GM20000 (cell line): Measurements from ENCODE around the gene TBX20.

ENCODE experiments used
- DNase-seq: peaks from one replicate; pipeline ENCODE4 v3.0.0; 2012; ENCODE audit warnings: low spot score
- TF ChIP-seq, protein P1 (sequence below): IDR thresholded peaks from 2 replicates; pipeline ENCODE4 v1.5.1; 2012; ENCODE audit warnings: mild to moderate bottlenecking, control low read depth; ENCODE audit errors: extremely low read depth, missing control alignments

TBX20 gene

DNA sequence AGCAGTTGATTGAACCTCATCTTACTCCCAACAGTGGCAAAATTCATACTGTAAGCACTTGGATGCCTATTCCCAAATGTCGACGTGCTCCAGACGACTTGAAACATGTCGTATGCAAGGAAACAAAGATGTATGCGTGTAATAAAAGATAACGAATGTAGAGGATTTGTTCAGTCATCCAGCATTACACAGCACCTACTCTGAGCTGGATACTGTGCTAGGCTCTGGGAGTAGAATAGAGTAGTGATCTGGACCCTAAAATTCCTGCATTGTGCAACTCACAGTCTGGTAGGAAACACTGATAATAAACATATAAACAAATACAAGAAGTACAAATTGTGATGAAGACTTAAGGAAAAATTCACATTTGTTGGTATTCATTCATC, 5.6 kb upstream of the TBX20 start:
- TF ChIP-seq, protein P1, sequence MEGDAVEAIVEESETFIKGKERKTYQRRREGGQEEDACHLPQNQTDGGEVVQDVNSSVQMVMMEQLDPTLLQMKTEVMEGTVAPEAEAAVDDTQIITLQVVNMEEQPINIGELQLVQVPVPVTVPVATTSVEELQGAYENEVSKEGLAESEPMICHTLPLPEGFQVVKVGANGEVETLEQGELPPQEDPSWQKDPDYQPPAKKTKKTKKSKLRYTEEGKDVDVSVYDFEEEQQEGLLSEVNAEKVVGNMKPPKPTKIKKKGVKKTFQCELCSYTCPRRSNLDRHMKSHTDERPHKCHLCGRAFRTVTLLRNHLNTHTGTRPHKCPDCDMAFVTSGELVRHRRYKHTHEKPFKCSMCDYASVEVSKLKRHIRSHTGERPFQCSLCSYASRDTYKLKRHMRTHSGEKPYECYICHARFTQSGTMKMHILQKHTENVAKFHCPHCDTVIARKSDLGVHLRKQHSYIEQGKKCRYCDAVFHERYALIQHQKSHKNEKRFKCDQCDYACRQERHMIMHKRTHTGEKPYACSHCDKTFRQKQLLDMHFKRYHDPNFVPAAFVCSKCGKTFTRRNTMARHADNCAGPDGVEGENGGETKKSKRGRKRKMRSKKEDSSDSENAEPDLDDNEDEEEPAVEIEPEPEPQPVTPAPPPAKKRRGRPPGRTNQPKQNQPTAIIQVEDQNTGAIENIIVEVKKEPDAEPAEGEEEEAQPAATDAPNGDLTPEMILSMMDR: no peak
- no peak for DNase-seq

DNA sequence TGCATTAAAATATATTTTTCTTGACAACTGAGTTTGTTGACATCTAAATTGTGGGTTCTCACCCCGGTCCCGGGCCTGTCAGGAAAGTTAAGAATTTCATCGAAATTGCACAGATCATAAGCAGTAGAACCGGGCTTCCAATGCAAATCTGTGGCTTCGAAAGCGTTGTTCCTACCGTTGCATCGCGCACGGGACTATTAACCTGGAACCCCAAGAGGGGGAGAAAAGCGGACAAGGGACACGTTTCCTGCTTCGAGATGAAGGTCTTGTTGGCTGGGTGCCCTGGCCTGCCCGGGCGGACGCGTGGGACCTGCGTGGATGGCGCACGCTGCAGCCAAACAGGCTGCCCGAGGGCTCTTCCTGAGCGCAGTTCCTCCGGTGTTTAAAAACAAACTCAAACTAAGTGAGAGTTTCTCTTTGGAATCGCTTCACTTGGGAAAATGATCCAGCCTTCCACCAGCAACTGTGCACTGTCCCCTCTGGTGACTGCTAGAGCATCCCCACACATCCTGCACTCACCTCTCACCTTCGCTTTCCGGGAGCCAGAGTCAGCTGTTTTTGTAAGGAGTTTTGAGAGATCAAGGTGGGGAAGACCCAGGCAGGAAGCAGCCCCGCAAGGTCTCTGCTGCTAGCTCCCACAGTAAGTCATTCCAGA, 5.1 kb upstream of the TBX20 start:
- TF ChIP-seq, protein P1: no peak
- DNase-seq: no peak

DNA sequence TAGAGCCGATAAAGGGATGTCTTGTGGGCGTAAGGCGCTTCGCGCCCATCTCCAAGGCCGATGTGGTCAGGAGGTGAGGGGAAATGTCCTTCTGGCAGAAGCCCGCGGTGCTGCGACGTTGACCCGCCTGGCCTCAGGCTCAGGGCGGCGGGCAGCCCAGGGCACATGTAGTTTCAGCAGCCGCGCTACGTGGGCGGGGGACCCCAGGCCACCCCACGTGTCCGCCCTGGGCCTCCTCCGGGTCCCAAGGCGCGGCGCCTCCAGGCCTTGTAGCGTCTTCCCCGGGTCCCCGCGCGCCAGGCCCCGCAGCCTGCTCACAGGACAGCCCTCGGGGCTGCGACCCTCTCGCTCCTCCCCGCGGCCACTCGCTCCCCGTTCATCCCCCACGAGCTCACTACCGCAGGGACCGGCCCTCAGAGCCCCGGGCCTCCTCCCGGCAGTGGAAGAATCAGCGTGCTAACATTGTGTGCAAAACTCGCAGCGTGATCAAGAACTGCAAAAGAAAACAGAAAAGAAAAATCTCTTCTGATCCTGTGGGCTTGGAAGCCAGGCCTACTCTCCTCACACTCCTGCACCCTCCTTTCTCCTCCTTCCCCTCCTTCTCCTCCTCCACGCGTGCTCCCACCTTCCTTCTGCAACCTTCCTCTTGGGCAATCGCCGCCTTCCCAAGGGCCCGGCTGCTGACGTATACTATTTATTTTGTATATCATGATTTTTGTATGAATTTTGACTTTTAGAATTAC, 4.4 kb upstream of the TBX20 start:
- TF ChIP-seq, protein P1: no peak
- no peak for DNase-seq

DNA sequence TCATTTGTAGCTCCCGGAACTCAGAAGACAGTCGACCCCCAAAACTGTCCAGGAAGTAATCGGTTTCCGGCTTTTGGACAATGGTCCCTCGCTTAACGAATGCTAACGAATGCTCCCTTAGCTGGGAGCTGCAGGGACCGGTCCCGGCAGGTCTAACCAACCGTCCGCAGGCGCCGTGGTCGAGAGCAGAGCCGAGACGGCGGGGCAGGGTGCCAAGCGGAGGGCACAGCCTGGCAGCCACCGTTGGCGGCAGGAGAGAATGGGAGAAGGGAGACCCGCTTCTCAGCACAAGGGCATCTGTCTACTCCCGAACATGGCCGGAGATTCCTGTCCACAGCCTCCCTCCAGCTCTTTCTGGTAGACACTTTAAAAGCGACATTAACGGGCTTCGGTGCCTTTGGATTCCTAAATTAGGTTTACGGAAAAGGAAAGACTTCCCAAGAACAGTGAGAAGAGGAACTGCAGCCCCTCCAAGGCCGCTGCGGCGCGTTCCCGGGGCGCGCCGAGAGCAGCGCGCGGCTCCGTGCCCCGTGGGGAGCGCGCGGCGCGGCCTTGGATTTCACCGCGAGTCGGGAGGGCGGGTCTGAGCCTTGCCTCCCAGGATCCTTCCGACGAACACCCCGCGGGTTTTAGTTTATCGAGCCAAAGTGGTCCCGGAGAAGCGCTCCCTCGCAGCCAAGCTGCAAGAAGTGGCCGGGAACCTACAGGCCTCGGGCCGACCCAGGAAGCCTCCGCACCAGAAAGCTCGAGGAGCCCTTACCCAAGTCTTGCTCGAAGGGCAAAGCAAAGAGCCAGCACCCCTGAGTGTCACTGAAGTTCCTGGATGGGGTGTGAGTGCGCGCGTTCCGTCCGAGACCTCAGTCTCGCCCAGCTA, 3.6 kb upstream of the TBX20 start:
- TF ChIP-seq, protein P1: no peak
- no peak for DNase-seq

DNA sequence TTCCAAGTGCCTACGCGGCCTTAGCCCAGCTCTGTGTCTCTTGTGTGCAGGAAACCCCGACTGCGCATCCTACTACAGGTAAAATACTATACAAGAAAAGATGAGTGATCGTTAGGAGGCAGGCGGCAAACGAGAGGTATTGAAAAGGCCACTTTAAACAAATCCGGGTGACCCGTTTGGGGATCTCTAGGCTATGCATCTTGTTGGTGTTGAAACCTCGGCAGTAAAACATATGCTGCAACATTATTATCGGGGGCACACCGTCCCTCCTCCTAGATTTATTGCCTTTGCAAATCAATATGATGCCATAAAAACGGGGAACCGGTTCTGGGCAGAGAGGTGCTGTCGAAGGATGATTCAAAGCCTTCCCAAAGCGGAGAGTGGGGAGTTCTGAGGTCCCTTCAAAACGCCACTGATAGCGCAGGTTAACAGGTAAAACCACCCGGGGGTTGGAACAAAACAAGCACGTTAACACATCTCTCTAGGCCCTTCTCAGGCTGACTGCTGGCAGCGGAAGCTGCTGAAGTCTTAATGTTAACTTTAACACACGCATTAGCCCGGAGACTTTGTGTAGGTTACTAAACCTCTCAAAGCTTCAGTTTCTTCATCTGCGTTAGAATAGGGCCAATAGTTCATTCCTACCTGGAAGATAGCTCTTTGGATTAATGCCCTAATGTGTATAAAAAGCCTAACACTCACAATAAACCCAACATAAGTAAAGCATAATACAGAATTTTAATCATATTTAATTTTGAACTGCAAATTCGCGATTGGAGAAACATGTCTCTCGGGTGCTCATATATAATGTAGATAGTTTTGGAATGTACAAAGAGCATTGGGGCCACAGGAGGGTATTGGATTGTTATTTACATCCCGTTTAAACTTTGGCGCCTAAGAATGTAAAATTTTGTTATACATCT, 2.6 kb upstream of the TBX20 start:
- TF ChIP-seq, protein P1: no peak

DNA sequence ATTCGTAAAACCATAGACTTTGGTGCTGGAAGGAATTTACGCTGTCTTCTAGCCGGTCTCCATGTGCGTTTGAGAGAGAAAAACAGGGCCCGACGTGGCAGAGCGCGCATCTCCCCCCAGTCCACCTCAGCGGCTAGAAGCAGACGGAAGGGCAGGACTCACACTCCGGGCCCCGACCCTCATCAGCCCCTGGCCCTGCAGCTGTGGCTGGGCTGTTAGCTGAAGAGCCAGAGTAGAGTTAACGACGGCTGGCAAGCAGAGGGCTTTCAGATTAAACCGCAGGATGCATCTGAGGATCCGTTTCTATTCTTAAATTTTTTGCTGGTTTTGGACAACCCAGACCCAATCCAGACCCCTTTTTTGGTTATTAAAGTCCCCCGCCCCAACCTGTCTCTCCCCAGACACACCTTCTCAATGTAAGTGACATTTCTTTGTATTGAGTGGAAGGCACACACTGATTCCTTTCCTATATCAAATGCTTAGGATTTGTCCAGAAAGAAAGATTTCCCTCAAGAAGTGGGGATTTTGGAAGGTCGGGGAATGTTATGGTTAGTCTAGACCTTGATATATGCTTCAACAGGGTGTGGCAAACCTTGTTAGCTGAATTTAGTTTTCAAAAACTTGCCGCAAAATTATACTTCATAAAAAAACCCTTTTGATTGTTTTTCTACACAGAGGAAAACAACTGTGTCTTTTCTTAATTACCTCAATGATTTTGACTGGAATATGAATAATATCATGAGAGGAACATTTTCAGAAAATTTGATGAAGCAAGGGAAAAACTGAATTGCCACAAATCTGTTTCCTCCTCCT, 1.7 kb upstream of the TBX20 start:
- TF ChIP-seq, protein P1: no peak
- DNase-seq: no peak

More for the DNA sequence above, 2.6 kb upstream of the TBX20 start:
- DNase-seq: no peak
